ENCODE results near the gene KLHL34. TPM values are rescaled to one million over a fixed set of nuclear protein-coding genes. Genes with fewer than 3 reads are reported as not detected.

KLHL34 gene
- polyA plus RNA-seq, 10 donors: 0.10 to 1.2 (median 0.64) TPM

DNA sequence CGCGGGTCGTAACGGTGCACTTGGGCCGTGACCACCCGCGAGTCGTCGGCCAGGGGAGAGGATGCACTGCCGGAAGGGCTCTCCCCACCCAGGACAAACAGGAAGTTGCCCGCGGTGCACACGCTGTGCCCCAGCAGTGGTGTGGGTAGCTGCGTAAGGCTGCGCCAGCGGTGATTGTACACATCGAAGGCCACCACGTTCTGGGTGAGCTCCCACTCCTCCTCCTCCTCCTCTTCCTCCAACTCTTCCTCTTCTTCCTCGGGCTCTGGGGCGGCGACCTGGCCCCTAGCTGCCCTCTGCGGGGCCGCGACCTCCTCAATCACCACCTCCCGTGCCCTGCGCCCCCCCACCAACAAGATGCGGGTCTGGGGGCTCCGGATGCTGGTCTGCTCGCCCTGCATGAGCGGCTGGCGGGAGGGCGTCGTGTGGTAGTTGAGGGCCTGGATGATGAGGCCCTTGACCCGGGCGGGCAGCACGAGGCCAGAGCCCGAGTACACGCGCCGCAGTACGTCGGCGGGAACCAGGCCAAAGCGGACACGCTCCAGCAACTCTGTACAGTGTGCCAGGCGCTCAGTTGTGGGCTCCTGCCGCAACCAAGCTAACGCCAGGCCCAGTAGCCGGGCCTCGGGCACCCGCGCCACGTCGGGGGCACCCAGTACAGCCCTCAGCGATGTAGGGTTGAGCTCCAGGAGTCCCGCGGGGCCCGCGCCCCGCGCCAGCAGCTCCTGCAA lies 1.4 kb downstream of the KLHL34 start:
- no peak for DNase-seq

DNA sequence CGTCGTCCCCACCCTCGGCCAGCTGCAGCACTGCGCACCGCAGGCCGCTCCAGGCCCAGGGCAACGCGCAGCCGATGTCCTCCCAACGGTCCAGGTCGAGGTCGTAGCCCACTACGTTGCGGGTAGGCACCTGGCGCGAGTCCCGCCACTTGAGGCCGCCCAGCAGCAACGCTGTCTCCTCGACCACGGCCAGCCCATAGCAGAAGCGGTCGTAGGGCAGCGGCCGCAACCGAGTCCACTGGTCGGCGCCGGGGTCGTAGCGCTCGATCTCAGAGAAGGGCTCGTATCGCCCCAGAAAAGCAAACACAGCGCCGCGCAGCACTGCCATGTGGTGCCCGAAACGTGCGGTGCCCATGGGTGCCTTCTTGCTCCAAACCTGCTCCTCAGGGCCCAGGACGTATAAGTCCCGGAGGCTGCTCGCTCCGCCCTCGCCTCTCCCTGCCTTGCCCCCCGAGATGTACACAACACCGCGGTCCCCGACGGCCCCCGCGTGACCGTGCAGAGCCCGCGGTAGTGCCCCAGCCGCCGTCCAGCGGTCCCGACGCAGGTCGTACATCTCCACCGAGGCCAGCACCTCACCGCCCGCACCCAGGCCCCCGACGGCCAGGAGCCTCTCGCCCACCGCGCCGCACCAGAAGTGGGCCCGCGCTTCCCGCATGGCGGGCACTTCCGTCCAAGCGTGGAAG lies 2.1 kb downstream of the KLHL34 start:
- DNase-seq: peak in 1 of 3 donors; percentile 36

DNA sequence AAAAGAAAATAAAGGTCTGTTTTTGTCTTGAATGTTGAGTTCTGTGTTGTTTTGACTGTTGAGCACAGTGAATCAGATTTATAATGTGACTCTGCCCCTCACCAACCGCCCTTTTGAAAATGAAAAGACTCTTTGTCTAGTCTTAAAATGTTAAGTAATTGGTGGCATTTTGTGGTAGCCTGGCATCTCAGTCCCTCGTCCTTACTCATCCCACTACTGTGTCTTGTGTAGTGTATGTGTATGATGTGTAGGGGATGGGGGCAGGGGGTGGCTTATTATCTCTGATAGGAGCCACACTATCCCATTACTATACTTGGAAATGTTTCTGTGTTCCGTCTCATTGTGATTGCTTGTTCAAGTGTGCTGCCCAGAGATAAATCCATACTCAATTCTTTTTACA lies 12.2 kb downstream of the KLHL34 start:
- no peak for DNase-seq

DNA sequence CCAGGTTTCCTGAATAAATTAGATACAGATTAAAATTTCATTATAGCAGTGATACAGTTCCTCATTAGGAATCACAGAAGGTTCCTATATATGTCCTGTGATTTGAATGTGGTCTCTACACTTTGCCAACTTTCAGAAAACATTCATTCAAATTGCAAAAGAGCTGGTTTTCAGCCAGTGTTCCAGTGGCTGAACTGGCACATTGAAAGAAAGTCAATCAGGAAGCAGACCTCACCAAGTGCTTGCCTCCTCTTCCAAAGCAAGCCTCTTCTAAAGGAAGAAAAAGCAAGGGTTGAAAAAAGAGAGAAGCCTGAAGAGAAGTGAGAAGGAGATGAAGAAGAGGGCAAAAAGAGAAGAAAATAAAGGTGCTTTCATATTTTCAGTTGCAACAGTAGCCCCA lies 12.7 kb downstream of the KLHL34 start:
- no peak for DNase-seq

DNA sequence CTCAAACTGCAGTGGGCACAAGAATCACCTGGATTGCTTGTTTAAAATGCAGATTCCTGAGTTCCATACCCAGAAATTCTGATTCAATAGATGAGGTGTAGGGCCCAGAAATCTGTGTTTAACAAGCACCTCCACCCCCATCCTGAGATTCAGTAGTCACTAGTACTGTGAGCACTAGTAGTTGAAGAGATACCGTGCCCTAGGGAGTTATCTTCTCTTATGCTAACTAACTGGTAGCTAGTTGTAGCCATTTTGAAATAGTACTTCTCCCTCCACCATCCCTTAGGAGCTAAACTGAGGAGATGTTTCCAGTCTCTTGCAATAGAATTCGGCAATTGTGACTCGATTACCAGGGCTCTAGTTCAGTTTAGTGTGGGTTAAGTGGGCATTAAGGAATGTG lies 18.4 kb downstream of the KLHL34 start:
- DNase-seq: no peak

DNA sequence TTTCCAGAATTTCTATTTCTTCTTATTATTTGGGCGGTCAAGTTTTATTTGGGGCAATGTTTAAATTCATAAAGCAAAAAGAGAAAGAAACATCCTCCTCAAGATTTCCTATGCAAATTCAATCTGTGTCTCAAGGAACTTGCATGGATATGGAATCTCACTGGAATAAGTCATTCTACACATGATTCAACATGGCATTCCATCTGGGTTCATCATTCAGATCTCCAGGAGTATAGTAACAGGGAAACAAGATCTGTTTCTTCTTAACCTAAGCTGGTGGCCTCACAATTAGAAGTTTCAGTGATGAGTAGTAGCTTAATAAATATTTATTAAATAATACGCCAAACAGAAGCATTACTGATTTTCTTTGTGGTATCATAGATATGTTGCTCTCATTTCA lies 19.8 kb downstream of the KLHL34 start:
- DNase-seq: peak in 1 of 3 donors; percentile 27

DNA sequence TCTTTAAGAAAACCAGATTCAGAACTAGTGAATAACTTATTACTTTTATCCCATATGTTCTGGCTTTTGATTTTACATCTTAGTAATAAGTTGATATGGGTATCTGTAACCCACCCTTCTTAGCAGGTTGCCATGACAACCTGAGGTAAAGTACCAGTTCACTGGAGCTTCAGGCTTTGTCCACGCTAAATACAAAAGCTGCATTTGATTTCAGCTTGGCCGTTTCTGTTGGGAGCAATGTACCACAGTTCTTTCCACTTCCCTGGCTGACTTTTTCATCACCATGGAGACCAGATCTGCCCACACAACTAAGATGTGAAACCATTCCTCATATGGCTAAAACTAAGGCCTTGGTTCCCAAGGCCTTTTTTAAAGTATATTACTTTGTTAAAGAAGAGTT lies 26.1 kb downstream of the KLHL34 start:
- peak in 2 of 3 donors; percentile 13 to 33 for DNase-seq

DNA sequence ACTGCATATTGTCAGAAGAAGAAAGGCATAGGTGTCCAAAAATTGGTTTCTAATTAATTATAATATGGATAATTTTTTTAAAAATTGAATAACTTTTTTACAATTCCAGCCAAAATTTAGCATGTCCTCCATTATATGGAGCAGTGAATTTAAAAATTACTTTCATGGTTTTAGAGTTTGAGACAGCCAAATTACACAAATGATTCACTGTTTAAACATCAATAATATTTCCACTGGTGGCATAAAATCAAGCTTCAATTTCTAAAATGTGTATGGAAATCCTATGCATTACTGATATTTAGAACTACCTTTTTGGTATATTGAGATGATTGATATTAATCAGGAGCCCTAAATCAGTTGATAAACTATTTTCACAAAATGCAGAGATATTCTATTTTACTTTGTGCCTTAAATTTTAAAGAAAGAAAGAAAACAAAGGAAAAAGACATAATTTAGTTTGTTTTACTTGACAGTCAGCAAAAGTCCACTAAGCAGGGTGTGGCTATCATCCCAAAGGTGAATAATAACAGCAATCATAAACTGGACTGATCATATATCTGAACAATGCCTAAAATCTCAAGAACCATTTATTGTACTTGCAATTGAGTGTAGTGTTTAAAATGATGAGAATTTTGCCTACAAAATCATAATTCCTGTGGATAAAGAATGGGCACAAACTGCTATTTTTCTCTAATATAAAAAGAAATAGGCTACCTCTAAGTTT lies 34.2 kb downstream of the KLHL34 start:
- DNase-seq: no peak

DNA sequence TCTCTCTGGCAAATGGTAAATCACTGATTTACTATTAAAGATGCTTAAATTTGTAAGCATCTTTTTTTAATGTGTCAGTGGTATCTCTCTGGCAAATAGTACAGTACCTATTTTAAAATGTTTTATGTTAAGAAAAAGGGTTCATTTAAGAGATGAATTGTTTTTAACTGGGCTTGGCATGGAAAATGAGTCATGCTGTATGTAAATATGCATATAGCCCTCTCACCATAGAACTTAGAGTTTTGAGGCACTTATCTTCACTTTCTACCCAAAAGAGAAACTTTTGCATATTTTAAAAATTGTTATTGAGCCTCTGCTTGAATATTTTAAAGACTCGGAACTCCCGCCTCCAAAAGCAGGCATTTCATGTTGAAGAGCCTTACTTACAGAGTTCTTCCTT lies 37.9 kb downstream of the KLHL34 start:
- no peak for DNase-seq

DNA sequence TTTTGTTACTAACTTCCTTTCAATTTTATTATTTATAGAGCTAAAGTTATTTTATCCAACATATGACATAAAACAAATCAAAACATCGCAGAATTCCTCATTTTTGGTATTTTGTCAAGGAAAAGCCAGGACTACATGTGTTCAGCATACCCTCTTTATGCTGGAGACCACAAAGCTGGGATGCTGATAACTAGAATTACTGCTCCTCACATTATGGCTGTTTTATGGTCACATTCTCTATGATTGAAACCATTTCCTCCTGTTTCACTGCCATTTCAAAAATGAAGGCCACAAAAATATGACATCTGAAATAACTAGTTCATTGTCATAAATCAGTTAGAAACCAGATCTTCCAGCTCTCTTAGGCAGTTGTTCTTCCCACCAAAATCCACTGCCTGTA lies 41.7 kb downstream of the KLHL34 start:
- DNase-seq: no peak

DNA sequence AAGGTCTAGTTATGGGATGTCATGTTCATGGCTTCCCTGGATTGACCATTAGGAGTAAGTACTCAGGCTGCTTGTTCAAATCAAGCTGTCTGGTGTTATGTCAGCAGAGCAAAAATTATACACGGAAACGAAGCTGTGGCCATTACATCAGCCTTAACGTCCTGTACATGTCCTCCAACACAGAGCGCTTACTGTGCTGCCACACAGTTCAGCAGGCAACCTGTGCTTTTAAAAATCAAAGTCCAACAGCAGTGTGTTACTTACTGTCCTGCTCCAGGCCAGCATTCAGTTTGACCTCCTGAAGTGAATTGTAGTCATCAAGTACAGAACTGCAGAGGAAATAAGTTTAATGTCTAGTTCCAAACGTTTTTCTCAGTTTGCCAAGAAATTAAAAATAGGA lies 46.0 kb downstream of the KLHL34 start:
- DNase-seq: no peak

DNA sequence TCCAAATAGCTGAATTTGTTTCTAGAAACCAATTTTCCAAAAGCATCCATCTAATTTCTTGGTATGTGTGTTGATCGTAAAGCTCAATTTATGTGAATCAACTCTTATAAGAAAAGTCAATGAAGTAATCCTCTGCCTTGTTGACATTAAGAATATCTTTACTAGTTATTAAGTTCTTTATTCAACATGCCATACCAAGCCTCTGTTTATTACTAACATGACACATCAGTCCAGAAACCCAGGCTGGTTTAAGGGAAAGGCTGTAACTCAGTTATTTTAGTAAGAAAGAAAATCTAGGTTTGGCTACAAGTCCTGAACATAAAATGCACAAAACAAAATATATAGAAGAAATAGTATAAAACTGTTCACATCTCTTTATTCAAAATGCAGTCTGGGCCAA lies 48.0 kb downstream of the KLHL34 start:
- DNase-seq: no peak

DNA sequence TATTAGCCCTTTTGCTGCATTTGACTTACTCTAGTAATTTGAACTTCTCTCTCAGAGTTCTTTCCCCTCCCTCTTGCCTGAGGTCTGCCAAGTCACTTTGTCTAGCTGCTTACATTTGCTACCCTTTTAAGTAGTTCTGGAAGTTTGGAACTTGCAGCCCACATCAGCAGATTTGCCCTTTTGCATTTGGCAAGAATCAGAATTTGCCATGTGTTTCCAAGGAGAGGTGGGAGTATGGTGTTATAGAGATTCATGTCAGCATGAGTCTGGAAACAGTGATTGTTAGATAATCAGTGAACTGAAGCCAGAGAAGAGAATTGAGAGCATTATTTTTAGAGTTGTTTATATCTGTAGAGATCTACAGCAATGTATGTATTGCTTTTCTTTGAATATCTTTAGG lies 52.1 kb downstream of the KLHL34 start:
- peak in 2 of 3 donors; percentile 6 for DNase-seq

Other genes with a start within 250 kb of the KLHL34 start
- gene SMPX, start 99.8 kb upstream of the KLHL34 start, polyA plus RNA-seq (ENCODE audit: insufficient read length in 10 of 10): 100 to 1,000 TPM; 174 to 330 (median 257) TPM
- gene MBTPS2, start 181.3 kb upstream of the KLHL34 start, polyA plus RNA-seq (ENCODE audit: insufficient read length in 10 of 10): 10 to 100 TPM; 20.5 to 30.9 (median 22.7) TPM
- 1 to 10 TPM; 1.1 to 2.2 (median 1.7) TPM for gene YY2, start 197.7 kb upstream of the KLHL34 start, polyA plus RNA-seq (ENCODE audit: insufficient read length in 10 of 10)